GM12891 (cell line): ENCODE measurements around the gene R3HDM1.

Source experiments
- PAX5 ChIP-seq: IDR thresholded peaks from 2 replicates; pipeline ENCODE4 v1.6.1; 2011; ENCODE audit warnings: low read length, moderate library complexity, mild to moderate bottlenecking; ENCODE audit not compliant: insufficient read depth, severe bottlenecking
- POLR2A ChIP-seq: IDR thresholded peaks from 2 replicates; pipeline ENCODE4 v1.6.1; 2011; ENCODE audit warnings: low read depth, low read length, control low read depth
- POLR2AphosphoS5 ChIP-seq: IDR thresholded peaks from 2 replicates; pipeline ENCODE4 v1.6.1; 2011; ENCODE audit warnings: low read depth, low read length, control low read depth
- POU2F2 ChIP-seq: IDR thresholded peaks from 2 replicates; pipeline ENCODE4 v1.6.1; 2011; ENCODE audit warnings: low read depth, mild to moderate bottlenecking, control low read depth, low read length, moderate library complexity
- TAF1 ChIP-seq: IDR thresholded peaks from 2 replicates; pipeline ENCODE4 v1.6.1; 2011; ENCODE audit warnings: low read depth, low read length, control low read depth

- TF ChIP-seq POLR2A (no peak), PAX5 (no peak), POLR2AphosphoS5 (no peak), TAF1 (no peak), POU2F2 (no peak)
Measured at GRCh38 chr2:135762022-135762421, 230.7 kb downstream of the R3HDM1 start.
